HEK293T (cell line): ENCODE data around the gene PGAM2.
A peak's percentile ranks its signal among the peaks of the same experiment; 100 is the strongest.

ENCODE experiments used
- ARNT ChIP-seq: fragments of 450-650 bp; IDR thresholded peaks from 2 replicates; pipeline ENCODE4 v1.6.1; 2017; ENCODE audit warnings: mild to moderate bottlenecking
- BHLHE40 ChIP-seq: fragments of 450-650 bp; IDR thresholded peaks from 2 replicates; pipeline ENCODE4 v1.6.1; 2016; ENCODE audit warnings: mild to moderate bottlenecking, moderate library complexity, borderline replicate concordance
- CTBP1 ChIP-seq: fragments of 450-650 bp; IDR thresholded peaks from 2 replicates; pipeline ENCODE4 v1.6.1; 2016; ENCODE audit warnings: borderline replicate concordance
- ELF4 ChIP-seq: fragments of 450-650 bp; IDR thresholded peaks from 2 replicates; pipeline ENCODE4 v1.6.1; 2017; ENCODE audit warnings: antibody characterized with exemption
- FOXA1 ChIP-seq: fragments of 450-650 bp; IDR thresholded peaks from 2 replicates; pipeline ENCODE4 v1.6.1; 2016; ENCODE audit warnings: mild to moderate bottlenecking
- FOXK2 ChIP-seq: fragments of 450-650 bp; IDR thresholded peaks from 2 replicates; pipeline ENCODE4 v1.6.1; 2016; ENCODE audit warnings: mild to moderate bottlenecking
- FOXM1 ChIP-seq: fragments of 450-650 bp; IDR thresholded peaks from 2 replicates; pipeline ENCODE4 v1.6.1; 2017; ENCODE audit warnings: mild to moderate bottlenecking, borderline replicate concordance
- SP1 ChIP-seq: fragments of 450-650 bp; IDR thresholded peaks from 2 replicates; pipeline ENCODE4 v1.6.1; 2017
- TF ChIP-seq, protein P1 (sequence below): fragments of 450-650 bp; IDR thresholded peaks from 2 replicates; pipeline ENCODE4 v1.6.1; 2016

DNA sequence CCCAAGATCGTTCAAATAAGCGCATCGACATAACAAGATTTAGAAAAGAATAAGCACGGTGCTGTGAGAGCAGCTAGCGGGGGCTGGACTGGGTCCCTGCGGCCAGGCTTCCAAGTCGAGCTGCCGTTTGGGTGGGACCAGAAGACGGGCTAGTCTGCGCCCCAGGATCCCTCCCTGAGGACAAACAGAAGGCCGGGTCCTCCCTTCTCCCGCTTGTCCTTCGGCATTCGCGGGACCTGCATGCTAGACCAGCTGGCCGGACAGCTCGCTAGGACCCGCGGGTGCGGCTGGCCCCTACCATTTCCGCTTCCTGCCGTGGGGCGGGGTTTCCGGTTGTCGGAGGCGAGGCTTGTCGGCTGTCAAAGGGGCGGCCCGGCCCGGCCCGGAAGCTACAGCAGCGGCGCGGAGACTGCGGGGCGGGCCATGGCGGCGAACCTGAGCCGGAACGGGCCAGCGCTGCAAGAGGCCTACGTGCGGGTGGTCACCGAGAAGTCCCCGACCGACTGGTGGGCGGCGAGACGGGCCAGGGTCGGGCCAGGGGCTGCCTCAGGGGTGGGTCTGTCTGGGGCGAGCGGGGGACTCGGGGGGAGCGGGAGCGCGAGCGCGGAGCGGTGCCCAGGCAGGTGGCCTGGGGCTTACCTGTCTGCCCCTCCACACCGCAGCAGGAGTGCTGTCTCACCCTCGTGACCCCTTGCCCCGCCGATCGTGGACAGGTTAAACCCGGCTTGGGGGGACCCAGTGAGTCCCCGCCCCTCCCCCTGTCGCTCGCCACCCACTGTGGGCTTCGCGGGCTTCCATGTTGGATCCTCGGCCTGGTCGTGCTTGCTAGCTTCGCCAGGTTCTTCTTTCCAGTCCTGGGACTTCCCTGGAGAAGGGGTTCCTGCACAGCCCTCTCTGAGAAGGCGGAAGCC lies 20.8 kb downstream of the PGAM2 start, which contains the start of gene DBNL:
- TF ChIP-seq, protein P1, sequence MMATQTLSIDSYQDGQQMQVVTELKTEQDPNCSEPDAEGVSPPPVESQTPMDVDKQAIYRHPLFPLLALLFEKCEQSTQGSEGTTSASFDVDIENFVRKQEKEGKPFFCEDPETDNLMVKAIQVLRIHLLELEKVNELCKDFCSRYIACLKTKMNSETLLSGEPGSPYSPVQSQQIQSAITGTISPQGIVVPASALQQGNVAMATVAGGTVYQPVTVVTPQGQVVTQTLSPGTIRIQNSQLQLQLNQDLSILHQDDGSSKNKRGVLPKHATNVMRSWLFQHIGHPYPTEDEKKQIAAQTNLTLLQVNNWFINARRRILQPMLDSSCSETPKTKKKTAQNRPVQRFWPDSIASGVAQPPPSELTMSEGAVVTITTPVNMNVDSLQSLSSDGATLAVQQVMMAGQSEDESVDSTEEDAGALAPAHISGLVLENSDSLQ: peak; percentile 61
- TF ChIP-seq ARNT: no peak
- TF ChIP-seq FOXM1: no peak
- TF ChIP-seq CTBP1: no peak
- no peak for TF ChIP-seq BHLHE40
- TF ChIP-seq FOXA1: no peak
- no peak; the same call in 1 of the 2 replicates for TF ChIP-seq ELF4
- TF ChIP-seq SP1: no peak
- TF ChIP-seq FOXK2: no peak
